GM12864 (cell line): ENCODE results near the gene CDK5.
"Not testable (repeated sequence)": the region's sequence is repeated elsewhere in the genome, so short reads cannot be mapped to it uniquely, and the experiment has no call there.

ENCODE experiments used
- DNase-seq: peaks from one replicate; pipeline ENCODE4 v3.0.0-alpha.2; 2011; ENCODE audit warnings: low read depth
- H3K4me3 ChIP-seq: 2 replicates; pipeline ENCODE4 v1.5.1; 2011; ENCODE audit warnings: mild to moderate bottlenecking, low read depth, low read length, control low read depth
- TF ChIP-seq, protein P1 (sequence below): IDR thresholded peaks from 2 replicates; pipeline ENCODE4 v1.5.1; 2011; ENCODE audit warnings: low read depth, mild to moderate bottlenecking, moderate library complexity, low read length, control low read depth, inconsistent platforms; ENCODE audit errors: missing control alignments

The CDK5 gene

GRCh38 chr7:151015967-151016366 lies 41.7 kb downstream of the CDK5 start:
- H3K4me3 ChIP-seq, result no peak overlapping the region
- TF ChIP-seq, protein P1, sequence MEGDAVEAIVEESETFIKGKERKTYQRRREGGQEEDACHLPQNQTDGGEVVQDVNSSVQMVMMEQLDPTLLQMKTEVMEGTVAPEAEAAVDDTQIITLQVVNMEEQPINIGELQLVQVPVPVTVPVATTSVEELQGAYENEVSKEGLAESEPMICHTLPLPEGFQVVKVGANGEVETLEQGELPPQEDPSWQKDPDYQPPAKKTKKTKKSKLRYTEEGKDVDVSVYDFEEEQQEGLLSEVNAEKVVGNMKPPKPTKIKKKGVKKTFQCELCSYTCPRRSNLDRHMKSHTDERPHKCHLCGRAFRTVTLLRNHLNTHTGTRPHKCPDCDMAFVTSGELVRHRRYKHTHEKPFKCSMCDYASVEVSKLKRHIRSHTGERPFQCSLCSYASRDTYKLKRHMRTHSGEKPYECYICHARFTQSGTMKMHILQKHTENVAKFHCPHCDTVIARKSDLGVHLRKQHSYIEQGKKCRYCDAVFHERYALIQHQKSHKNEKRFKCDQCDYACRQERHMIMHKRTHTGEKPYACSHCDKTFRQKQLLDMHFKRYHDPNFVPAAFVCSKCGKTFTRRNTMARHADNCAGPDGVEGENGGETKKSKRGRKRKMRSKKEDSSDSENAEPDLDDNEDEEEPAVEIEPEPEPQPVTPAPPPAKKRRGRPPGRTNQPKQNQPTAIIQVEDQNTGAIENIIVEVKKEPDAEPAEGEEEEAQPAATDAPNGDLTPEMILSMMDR, result no peak
- DNase-seq, result no peak

- TF ChIP-seq, protein P1, result no peak
- no peak for DNase-seq
- H3K4me3 ChIP-seq, result no peak overlapping the region
Observed at GRCh38 chr7:151014950-151015349, 42.7 kb downstream of the CDK5 start.

DNA sequence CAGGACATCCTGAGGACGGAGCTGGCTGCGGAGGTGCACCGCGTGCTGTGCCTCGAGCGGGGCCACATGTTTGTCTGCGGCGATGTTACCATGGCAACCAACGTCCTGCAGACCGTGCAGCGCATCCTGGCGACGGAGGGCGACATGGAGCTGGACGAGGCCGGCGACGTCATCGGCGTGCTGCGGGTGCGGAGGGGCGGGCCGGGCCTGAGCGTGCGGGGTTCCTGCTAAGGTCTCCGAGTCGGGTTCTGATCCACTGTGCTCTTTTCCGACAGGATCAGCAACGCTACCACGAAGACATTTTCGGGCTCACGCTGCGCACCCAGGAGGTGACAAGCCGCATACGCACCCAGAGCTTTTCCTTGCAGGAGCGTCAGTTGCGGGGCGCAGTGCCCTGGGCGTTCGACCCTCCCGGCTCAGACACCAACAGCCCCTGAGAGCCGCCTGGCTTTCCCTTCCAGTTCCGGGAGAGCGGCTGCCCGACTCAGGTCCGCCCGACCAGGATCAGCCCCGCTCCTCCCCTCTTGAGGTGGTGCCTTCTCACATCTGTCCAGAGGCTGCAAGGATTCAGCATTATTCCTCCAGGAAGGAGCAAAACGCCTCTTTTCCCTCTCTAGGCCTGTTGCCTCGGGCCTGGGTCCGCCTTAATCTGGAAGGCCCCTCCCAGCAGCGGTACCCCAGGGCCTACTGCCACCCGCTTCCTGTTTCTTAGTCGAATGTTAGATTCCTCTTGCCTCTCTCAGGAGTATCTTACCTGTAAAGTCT lies 43.8 kb downstream of the CDK5 start:
- H3K4me3 ChIP-seq, result peak overlapping the region; percentile 54
- peak; percentile 52 for DNase-seq

GRCh38 chr7:151013356-151013732 lies 44.4 kb downstream of the CDK5 start:
- TF ChIP-seq, protein P1, result no peak
- no peak for DNase-seq
- no peak overlapping the region for H3K4me3 ChIP-seq

More for the DNA sequence above, 43.8 kb downstream of the CDK5 start:
- TF ChIP-seq, protein P1, result peak; percentile 40

- H3K4me3 ChIP-seq, result no peak overlapping the region
- no peak for DNase-seq
- TF ChIP-seq, protein P1, result peak; percentile 53
Observed at GRCh38 chr7:151012911-151013347, 44.8 kb downstream of the CDK5 start.

DNA sequence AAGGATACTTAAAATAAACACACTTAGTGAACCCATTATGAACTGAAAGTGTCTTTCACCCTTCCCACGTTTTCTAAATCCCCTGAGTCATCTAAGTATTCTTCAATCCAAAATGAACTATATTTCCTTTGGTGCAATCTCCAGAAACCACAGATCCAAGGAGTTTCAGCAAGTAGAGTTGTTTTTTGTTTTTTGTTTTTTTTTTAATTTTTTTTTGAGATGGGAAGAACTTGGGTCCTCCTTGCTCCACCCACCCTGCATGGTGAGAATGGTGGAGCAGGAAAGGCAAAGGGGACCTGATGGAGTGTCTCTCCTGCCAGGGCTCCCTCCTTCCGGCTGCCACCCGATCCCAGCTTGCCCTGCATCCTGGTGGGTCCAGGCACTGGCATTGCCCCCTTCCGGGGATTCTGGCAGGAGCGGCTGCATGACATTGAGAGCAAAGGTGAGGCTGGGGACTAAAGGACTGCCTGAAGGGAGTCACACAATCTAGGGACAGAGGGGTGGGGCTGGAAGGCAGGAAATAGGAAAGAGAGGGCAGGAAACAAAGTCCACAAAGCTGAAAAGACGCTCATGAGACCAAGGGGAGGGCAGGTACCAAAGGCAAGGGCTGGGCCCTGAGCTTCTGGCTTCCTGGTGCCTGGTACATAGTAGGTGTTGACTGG lies 45.5 kb downstream of the CDK5 start:
- TF ChIP-seq, protein P1, result no peak
- no peak overlapping the region for H3K4me3 ChIP-seq

DNA sequence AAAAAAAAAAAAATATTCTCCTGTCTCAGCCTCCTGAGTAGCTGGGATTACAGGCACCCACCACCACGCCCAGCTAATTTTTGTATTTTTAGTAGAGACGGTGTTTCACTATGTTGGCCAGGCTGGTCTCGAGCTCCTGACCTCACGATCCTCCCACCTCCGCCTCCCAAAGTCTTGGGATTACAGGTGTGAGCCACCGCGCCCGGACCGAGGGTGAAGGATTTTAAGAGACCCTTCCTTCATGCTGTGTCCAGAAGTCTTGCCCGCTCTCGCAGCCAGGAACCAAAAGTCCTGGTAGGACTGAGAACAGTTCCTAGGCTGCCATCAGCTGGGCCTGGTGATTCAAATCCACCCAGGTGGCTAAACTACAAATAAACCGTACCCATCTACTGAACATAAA lies 46.1 kb downstream of the CDK5 start:
- H3K4me3 ChIP-seq, DNase-seq: not testable (repeated sequence)

More for the DNA sequence above, 45.5 kb downstream of the CDK5 start:
- no peak for DNase-seq
